Stimulated activated CD8-positive, alpha-beta memory T cell treated with anti-CD3 and anti-CD28 coated beads, Interleukin-7, amount 100 ng/mL, for 1 hour (primary cell): Measurements from ENCODE around the gene SIMC1.

Experiments used
- DNase-seq, 2 donors: peaks; one replicate each; pipeline ENCODE4 v3.0.0-alpha.2; 2020; ENCODE audit warnings: low read depth in 2 of 2

Gene SIMC1

DNA sequence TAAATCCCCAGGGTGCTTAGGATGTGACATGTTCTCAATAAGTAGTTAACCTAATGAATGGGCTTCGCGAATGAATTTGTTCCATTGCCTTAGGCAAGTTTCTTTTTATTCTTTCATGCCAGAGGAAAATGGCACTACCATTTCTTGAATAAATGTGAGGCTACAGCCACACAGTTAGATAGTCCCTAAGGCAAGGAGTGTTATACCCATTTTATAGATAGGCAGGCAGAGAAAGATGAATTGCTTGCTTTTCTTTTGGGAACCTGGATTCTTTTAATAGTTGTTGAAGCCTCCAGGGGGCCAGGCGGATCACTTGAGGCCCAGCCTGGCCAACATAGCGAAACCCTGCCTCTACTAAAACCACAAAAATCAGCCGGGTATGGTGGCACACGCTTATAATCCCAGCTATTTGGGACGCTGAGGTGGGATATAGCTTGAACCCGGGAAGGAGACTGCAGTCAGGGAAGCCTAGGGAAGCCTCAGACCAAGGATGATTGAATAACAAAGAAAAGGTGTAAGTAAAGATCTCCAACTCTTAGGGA lies 149.2 kb downstream of the SIMC1 start:
- no peak for DNase-seq

DNA sequence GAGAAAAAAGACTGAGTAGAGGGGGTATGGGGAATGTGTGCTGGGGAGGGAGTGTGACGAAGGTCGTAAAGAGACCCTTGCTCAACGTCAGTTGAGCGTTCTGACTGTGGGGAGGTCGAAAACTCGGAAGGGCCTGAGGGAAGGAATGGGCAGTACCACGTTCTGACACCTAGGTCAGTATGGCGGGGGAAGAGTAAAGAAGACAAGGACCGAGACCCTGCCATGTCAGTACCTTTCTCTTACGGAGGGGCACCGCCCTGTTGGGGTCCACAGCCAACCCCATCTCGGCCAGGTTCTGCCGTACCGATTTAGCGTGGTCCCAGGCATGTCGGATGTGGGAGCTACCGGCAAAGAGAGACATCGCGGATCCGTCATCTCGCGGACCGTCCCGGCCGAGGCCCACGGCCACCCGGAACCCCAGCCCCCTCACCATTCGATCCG lies 149.8 kb downstream of the SIMC1 start:
- DNase-seq, result no peak

DNA sequence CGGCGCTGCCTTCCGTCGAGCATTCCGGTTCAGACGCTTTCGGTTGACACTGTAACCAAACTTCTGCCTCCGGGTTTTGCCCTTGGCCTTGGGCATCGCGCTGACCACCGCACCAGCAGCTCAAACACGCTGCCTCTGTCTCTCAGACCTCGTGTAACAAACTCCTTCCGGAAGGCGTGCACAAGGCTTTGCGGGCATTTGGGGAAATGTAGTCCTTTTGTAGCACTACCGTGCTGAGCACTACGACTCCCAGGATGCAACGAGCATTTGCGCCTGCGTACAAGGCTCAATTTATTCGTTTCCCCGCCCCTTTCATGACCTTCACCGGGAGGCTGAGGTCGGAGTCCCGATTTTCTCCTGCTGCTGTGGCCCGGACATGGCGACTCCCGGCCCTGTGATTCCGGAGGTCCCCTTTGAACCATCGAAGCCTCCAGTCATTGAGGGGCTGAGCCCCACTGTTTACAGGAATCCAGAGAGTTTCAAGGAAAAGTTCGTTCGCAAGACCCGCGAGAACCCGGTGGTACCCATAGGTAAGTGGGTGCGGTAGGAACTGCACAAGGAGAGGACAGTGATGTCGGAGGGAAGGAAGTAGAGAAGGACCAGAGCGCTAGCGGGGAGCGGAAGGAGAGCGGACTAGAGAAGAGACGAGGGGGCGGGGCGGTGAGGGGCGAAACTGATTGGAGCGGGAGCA lies 150.4 kb downstream of the SIMC1 start, which contains the start of the genes HIGD2A and NOP16:
Gene HIGD2A, plus strand, starts transcription at position 308 of the 691 bp plus-strand sequence. Its CDS starts 69 bp downstream, at position 377.
Gene NOP16, minus strand, starts transcription at position 155 of the 691 bp plus-strand sequence. Its CDS starts 59 bp downstream, at position 96.
- peak; percentile 96 to 99 for DNase-seq

DNA sequence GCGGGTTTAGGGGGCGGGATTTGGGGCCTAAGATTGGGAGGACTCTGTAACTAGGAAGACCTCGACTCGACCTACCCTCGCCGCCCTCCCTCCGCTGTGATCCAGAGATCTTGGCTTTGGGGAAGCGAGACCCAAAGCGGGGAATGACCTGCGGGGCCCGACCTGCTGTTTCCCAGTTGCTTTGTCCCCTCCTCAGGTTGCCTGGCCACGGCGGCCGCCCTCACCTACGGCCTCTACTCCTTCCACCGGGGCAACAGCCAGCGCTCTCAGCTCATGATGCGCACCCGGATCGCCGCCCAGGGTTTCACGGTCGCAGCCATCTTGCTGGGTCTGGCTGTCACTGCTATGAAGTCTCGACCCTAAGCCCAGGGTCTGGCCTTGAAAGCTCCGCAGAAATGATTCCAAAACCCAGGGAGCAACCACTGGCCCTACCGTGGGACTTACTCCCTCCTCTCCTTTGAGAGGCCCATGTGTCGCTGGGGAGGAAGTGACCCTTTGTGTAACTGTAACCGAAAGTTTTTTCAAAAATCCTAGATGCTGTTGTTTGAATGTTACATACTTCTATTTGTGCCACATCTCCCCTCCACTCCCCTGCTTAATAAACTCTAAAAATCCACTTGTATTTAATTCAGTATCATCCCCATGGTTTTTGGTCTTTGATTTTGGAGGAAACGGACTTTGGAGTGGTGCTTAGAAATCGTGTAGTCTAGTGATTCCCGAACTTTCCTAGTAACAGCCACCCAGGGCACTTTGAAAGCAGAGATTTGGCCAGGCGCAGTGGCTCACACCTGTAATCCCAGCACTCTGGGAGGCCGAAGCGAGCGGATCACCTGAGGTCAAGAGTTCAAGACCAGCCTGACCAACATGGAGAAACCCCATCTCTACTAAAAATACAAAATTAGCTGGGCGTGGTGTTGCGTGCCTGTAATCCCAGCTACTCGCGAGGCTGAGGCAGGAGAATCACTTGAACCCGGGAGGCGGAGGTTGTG lies 151.2 kb downstream of the SIMC1 start:
- DNase-seq, result no peak

DNA sequence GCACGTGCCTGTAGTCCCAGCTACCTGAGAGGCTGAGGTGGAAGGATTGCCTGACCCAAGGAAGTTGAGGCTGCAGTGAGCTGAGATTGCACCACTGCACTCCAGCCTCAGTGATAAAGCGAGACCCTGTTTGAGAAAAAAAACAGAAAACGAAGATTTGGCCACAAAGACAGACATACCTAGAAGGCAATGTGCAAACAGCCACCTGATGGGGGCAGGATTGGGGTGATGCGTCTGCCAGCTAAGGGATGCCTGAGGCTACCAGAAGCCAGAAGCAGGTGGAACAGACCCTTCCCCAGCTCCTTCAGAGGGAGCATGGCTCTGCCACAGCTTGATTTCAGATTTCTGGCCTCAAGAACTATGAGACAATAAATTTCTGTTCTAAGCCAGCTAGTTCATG lies 153.3 kb downstream of the SIMC1 start:
- no peak for DNase-seq

DNA sequence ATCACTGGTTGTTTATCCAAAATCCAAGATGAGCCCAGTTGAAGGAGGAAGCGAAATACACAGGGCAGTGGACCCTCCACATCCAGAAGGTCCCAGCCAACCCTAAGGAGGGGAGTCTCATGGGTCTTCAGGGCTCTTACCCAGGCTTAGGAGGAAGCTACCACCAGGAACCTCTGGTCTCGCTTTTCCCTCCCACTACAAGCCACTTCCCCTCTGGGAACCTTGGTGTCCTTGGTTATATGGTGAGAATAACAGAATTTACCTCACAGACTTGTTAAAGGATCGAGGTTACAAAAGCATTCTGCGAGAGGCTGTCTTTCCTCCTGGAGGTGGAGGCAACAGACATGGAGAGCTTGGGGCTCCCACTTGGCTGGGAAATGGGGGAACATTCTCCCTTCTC lies 153.8 kb downstream of the SIMC1 start:
- DNase-seq, result no peak

DNA sequence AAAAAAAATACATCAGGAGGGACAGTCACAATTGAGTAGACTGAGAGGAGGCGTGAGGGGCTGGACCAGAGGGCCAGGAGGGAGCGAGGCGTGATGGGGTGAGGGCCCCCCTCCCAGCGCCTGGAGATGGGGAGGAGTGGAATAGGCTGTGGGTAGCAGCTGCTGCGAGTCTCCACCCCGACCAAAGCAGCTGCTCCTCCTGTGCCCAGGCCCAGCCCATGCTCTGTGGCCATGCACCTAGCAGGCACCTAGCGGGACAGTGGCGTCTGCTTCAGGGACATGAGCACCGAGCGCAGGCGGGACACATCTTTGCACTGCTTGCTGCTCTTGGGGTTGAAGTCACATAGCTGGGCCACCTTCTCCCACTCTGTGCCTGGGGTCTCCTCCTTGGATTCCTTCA lies 154.3 kb downstream of the SIMC1 start:
- DNase-seq, result no peak

DNA sequence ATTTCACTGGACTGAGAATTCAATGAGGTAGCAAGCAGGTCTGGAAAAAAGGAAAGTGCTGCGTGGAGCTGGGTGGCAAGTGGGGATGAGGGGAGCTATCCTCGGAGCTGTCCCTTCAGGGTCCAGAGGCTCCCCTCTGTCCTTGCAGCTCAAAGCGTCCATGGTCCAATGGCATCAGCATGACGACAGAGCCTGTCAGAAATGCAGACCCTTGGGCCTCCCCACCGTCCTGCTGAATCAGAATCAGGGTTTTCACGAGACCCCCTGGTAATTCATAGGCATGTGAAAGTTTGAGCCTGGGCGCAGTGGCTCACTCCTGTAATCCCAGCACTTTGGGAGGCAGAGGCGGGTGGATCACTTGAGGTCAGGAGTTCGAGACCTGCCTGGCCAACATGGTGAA lies 155.9 kb downstream of the SIMC1 start:
- DNase-seq, result no peak

DNA sequence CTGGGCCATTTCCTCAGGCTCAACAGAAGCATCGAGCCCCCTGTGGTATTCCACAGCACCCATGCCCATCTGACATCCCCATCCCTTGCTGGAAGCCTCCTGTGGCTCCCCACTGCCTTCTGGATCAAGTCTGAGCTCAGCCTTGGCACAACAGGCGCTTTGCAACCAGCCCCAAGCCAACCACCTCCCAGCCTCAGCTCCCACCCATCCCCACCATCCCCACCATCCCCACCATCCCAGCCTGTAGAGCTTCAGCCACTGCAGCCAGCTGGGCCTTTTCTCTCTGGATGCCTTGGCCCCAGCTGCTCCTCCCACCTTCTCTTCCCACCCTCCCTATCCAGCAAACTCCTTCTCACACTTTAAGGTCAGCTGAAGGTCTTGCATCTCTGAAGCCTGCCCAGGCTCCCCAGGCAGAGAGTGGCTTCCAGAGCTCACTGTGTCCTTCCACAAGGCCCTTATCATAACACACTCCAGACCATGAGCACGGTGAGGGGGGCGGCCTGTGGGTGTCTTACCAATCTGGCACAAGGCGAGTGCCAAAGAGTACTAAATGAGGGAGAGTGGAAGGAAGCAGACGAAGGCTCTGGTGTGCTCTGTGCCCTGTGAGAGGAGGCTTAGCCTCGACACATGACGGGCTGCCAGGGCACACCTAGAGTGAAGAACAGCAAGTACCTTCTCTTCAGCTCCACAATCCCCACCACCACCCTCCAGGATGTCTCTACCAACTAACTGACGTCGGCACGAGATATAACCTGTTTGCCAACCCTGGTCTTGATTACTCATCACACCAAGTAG lies 156.9 kb downstream of the SIMC1 start:
- no peak for DNase-seq
